ENCODE results near the gene VWC2L. TPM values are rescaled to one million over a fixed set of nuclear protein-coding genes. Genes with fewer than 3 reads are reported as not detected.

VWC2L gene
- total and polyA plus RNA-seq, 4 donors, result 3.0 to 17.1 (median 6.7) TPM

- Histone ChIP-seq H3K4me3 (ENCODE audit: low read depth, low read length) (no peak overlapping the region), H3K27me3 (ENCODE audit: control insufficient read depth, insufficient read depth, low read length) (no peaks in the 10 kb centered on the region), H3K9me3 (ENCODE audit: control insufficient read depth, insufficient read depth, low read length) (no peaks in the 10 kb centered on the region), H3K36me3 (ENCODE audit: control insufficient read depth, insufficient read depth, low read length) (no peaks in the 10 kb centered on the region), H3K4me1 (ENCODE audit: control insufficient read depth, insufficient read depth, low read length) (no peaks in the 10 kb centered on the region), H3K27ac (ENCODE audit: low read depth, low read length) (no peak overlapping the region)
- DNase-seq (ENCODE audit: low read depth in 4 of 6, low spot score in 6 of 6), result no peak
- WGBS (ENCODE audit: insufficient coverage), result 75% methylated on average over 2 of the region's 5 CpGs
These were observed 108.5 kb downstream of the VWC2L start for GRCh38 chr2:214519258-214519818.

- WGBS (ENCODE audit: insufficient coverage), result 88% methylated on average over 3 of the region's 5 CpGs
- Histone ChIP-seq H3K27ac (ENCODE audit: low read depth, low read length) (no peak overlapping the region), H3K4me3 (ENCODE audit: low read depth, low read length) (no peak overlapping the region), H3K27me3 (ENCODE audit: control insufficient read depth, insufficient read depth, low read length) (no peaks in the 10 kb centered on the region), H3K4me1 (ENCODE audit: control insufficient read depth, insufficient read depth, low read length) (no peaks in the 10 kb centered on the region), H3K9me3 (ENCODE audit: control insufficient read depth, insufficient read depth, low read length) (no peaks in the 10 kb centered on the region), H3K36me3 (ENCODE audit: control insufficient read depth, insufficient read depth, low read length) (no peaks in the 10 kb centered on the region)
- DNase-seq (ENCODE audit: low read depth in 4 of 6, low spot score in 6 of 6), result no peak
These were observed 118.2 kb downstream of the VWC2L start for GRCh38 chr2:214529021-214529420.

- WGBS (ENCODE audit: insufficient coverage), result no CpG with 5 or more reads among the region's 6 CpGs
- no peak for DNase-seq (ENCODE audit: low read depth in 4 of 6, low spot score in 6 of 6)
- Histone ChIP-seq H3K36me3 (ENCODE audit: control insufficient read depth, insufficient read depth, low read length) (no peaks in the 10 kb centered on the region), H3K9me3 (ENCODE audit: control insufficient read depth, insufficient read depth, low read length) (no peaks in the 10 kb centered on the region), H3K27ac (ENCODE audit: low read depth, low read length) (no peak overlapping the region), H3K27me3 (ENCODE audit: control insufficient read depth, insufficient read depth, low read length) (no peaks in the 10 kb centered on the region), H3K4me3 (ENCODE audit: low read depth, low read length) (no peak overlapping the region), H3K4me1 (ENCODE audit: control insufficient read depth, insufficient read depth, low read length) (no peaks in the 10 kb centered on the region)
These were observed 118.7 kb downstream of the VWC2L start for GRCh38 chr2:214529514-214529913.

- H3K4me3 ChIP-seq (ENCODE audit: low read depth, low read length), result no peak overlapping the region
- no peak for DNase-seq (ENCODE audit: low read depth in 4 of 6, low spot score in 6 of 6)
- H3K4me1 ChIP-seq (ENCODE audit: control insufficient read depth, insufficient read depth, low read length), result no peaks in the 10 kb centered on the region
- H3K36me3 ChIP-seq (ENCODE audit: control insufficient read depth, insufficient read depth, low read length), result no peaks in the 10 kb centered on the region
- no peak overlapping the region for H3K27ac ChIP-seq (ENCODE audit: low read depth, low read length)
- no peaks in the 10 kb centered on the region for H3K9me3 ChIP-seq (ENCODE audit: control insufficient read depth, insufficient read depth, low read length)
- H3K27me3 ChIP-seq (ENCODE audit: control insufficient read depth, insufficient read depth, low read length), result no peaks in the 10 kb centered on the region
- WGBS (ENCODE audit: insufficient coverage), result no CpG with 5 or more reads among the region's 3 CpGs
These were observed 122.7 kb downstream of the VWC2L start for GRCh38 chr2:214533541-214533940.

- no peaks in the 10 kb centered on the region for H3K36me3 ChIP-seq (ENCODE audit: control insufficient read depth, insufficient read depth, low read length)
- no peak for DNase-seq (ENCODE audit: low read depth in 4 of 6, low spot score in 6 of 6)
- H3K4me3 ChIP-seq (ENCODE audit: low read depth, low read length), result no peak overlapping the region
- H3K9me3 ChIP-seq (ENCODE audit: control insufficient read depth, insufficient read depth, low read length), result no peaks in the 10 kb centered on the region
- H3K4me1 ChIP-seq (ENCODE audit: control insufficient read depth, insufficient read depth, low read length), result no peaks in the 10 kb centered on the region
- no peaks in the 10 kb centered on the region for H3K27me3 ChIP-seq (ENCODE audit: control insufficient read depth, insufficient read depth, low read length)
- no peak overlapping the region for H3K27ac ChIP-seq (ENCODE audit: low read depth, low read length)
- 76% methylated on average over 3 of the region's 3 CpGs for WGBS (ENCODE audit: insufficient coverage)
These were observed 125.8 kb downstream of the VWC2L start for GRCh38 chr2:214536625-214537024.

- DNase-seq (ENCODE audit: low read depth in 4 of 6, low spot score in 6 of 6), result no peak
- Histone ChIP-seq H3K27me3 (ENCODE audit: control insufficient read depth, insufficient read depth, low read length) (no peaks in the 10 kb centered on the region), H3K4me1 (ENCODE audit: control insufficient read depth, insufficient read depth, low read length) (no peaks in the 10 kb centered on the region), H3K4me3 (ENCODE audit: low read depth, low read length) (no peak overlapping the region), H3K27ac (ENCODE audit: low read depth, low read length) (no peak overlapping the region), H3K36me3 (ENCODE audit: control insufficient read depth, insufficient read depth, low read length) (no peaks in the 10 kb centered on the region), H3K9me3 (ENCODE audit: control insufficient read depth, insufficient read depth, low read length) (no peaks in the 10 kb centered on the region)
- WGBS (ENCODE audit: insufficient coverage), result 40% methylated on average over 1 of the region's 3 CpGs
These were observed 127.1 kb downstream of the VWC2L start for GRCh38 chr2:214537929-214538328.

- Histone ChIP-seq H3K27me3 (ENCODE audit: control insufficient read depth, insufficient read depth, low read length) (no peaks in the 10 kb centered on the region), H3K36me3 (ENCODE audit: control insufficient read depth, insufficient read depth, low read length) (no peaks in the 10 kb centered on the region), H3K4me1 (ENCODE audit: control insufficient read depth, insufficient read depth, low read length) (no peaks in the 10 kb centered on the region), H3K9me3 (ENCODE audit: control insufficient read depth, insufficient read depth, low read length) (no peaks in the 10 kb centered on the region), H3K27ac (ENCODE audit: low read depth, low read length) (no peak overlapping the region), H3K4me3 (ENCODE audit: low read depth, low read length) (no peak overlapping the region)
- 57% methylated on average over 7 of the region's 7 CpGs for WGBS (ENCODE audit: insufficient coverage)
- peak in 2 of 6 donors; percentile 21 to 64 for DNase-seq (ENCODE audit: low read depth in 4 of 6, low spot score in 6 of 6)
These were observed 131.4 kb downstream of the VWC2L start for GRCh38 chr2:214542295-214542694.

- Histone ChIP-seq H3K27ac (ENCODE audit: low read depth, low read length) (no peak overlapping the region), H3K36me3 (ENCODE audit: control insufficient read depth, insufficient read depth, low read length) (no peaks in the 10 kb centered on the region), H3K4me1 (ENCODE audit: control insufficient read depth, insufficient read depth, low read length) (no peaks in the 10 kb centered on the region), H3K27me3 (ENCODE audit: control insufficient read depth, insufficient read depth, low read length) (no peaks in the 10 kb centered on the region), H3K9me3 (ENCODE audit: control insufficient read depth, insufficient read depth, low read length) (no peaks in the 10 kb centered on the region), H3K4me3 (ENCODE audit: low read depth, low read length) (no peak overlapping the region)
- DNase-seq (ENCODE audit: low read depth in 4 of 6, low spot score in 6 of 6), result no peak
- WGBS (ENCODE audit: insufficient coverage), result no CpG with 5 or more reads among the region's 1 CpG
These were observed 132.0 kb downstream of the VWC2L start for GRCh38 chr2:214542866-214543265.

- H3K4me3 ChIP-seq (ENCODE audit: low read depth, low read length), result no peak overlapping the region
- no peak for DNase-seq (ENCODE audit: low read depth in 4 of 6, low spot score in 6 of 6)
- H3K27me3 ChIP-seq (ENCODE audit: control insufficient read depth, insufficient read depth, low read length), result no peaks in the 10 kb centered on the region
- WGBS (ENCODE audit: insufficient coverage), result 100% methylated on average over 1 of the region's 2 CpGs
- H3K36me3 ChIP-seq (ENCODE audit: control insufficient read depth, insufficient read depth, low read length), result no peaks in the 10 kb centered on the region
- no peaks in the 10 kb centered on the region for H3K4me1 ChIP-seq (ENCODE audit: control insufficient read depth, insufficient read depth, low read length)
- no peaks in the 10 kb centered on the region for H3K9me3 ChIP-seq (ENCODE audit: control insufficient read depth, insufficient read depth, low read length)
- no peak overlapping the region for H3K27ac ChIP-seq (ENCODE audit: low read depth, low read length)
These were observed 132.6 kb downstream of the VWC2L start for GRCh38 chr2:214543386-214543955.

GRCh38 chr2:214545898-214546542 lies 135.2 kb downstream of the VWC2L start:
- DNase-seq (ENCODE audit: low read depth in 4 of 6, low spot score in 6 of 6), result peak in 1 of 6 donors; percentile 74
- no CpG with 5 or more reads among the region's 1 CpG for WGBS (ENCODE audit: insufficient coverage)
- H3K27ac ChIP-seq (ENCODE audit: low read depth, low read length), result no peak overlapping the region

More at GRCh38 chr2:214545898-214546542, 135.2 kb downstream of the VWC2L start:
- Histone ChIP-seq H3K4me3 (ENCODE audit: low read depth, low read length) (no peak overlapping the region), H3K4me1 (ENCODE audit: control insufficient read depth, insufficient read depth, low read length) (no peaks in the 10 kb centered on the region), H3K27me3 (ENCODE audit: control insufficient read depth, insufficient read depth, low read length) (no peaks in the 10 kb centered on the region), H3K9me3 (ENCODE audit: control insufficient read depth, insufficient read depth, low read length) (no peaks in the 10 kb centered on the region), H3K36me3 (ENCODE audit: control insufficient read depth, insufficient read depth, low read length) (no peaks in the 10 kb centered on the region)

Measured in spinal cord (tissue), 10 donors.